Stimulated activated naive B cell treated with anti-CD40 and anti-IgM and Interleukin-4, amounts not matched to agents 10 μg/mL and 1 μg/mL and 100 μg/mL, for 72 hours (primary cell): ENCODE measurements around the gene SOX4.
"Not testable (repeated sequence)": the region's sequence is repeated elsewhere in the genome, so short reads cannot be mapped to it uniquely, and the experiment has no call there.

Experiments used
- ATAC-seq, 2 donors: fragments of 150-1000 bp; cut with Tn5 transposase; replicated peaks; 2 replicates each; pipeline ENCODE4 v1.10.0; 2021; ENCODE audit warnings: moderate library complexity in 1 of 2
- DNase-seq: peaks from one replicate; pipeline ENCODE4 v3.0.0; 2021
- H3K27ac Mint-ChIP-seq: one replicate; pipeline ENCODE4 v1.8.0; 2022; ENCODE audit warnings: mild to moderate bottlenecking, mixed read lengths
- H3K27me3 Mint-ChIP-seq, 2 donors: one replicate each; pipeline ENCODE4 v1.8.0; 2022; ENCODE audit warnings: mixed read lengths in 2 of 2
- H3K36me3 Mint-ChIP-seq, 2 donors: one replicate each; pipeline ENCODE4 v1.8.0; 2022; ENCODE audit warnings: mixed read lengths in 2 of 2, mild to moderate bottlenecking in 1 of 2
- H3K4me1 Mint-ChIP-seq, 2 donors: one replicate each; pipeline ENCODE4 v1.8.0; 2022; ENCODE audit warnings: mixed read lengths in 2 of 2, mild to moderate bottlenecking in 1 of 2
- H3K4me3 Mint-ChIP-seq, 2 donors: one replicate each; pipeline ENCODE4 v1.8.0; 2022; ENCODE audit warnings: mild to moderate bottlenecking in 2 of 2, mixed read lengths in 2 of 2, moderate library complexity in 1 of 2
- H3K9me3 Mint-ChIP-seq, 2 donors: one replicate each; pipeline ENCODE4 v1.8.0; 2022; ENCODE audit warnings: mixed read lengths in 2 of 2, mild to moderate bottlenecking in 1 of 2

The SOX4 gene

GRCh38 chr6:21593412-21593926 lies at the start of gene SOX4:
SOX4 (plus strand) TSS chr6:21593751; CDS start chr6:21594535, 784 bp downstream.
- peaks cover 11 to 26% of the 10 kb centered on the region in 2 donors for H3K4me1 Mint-ChIP-seq
- H3K9me3 Mint-ChIP-seq: no peaks in the 10 kb centered on the region
- peak; percentile 70 to 77 for ATAC-seq
- peak within 1 kb of the TSS; percentile 97 for H3K27ac Mint-ChIP-seq
- peak; percentile 73 for DNase-seq
- H3K4me3 Mint-ChIP-seq: no peak within 1 kb of the TSS
- H3K36me3 Mint-ChIP-seq: peaks cover 2 to 4% of the 10 kb centered on the region in 2 donors
- H3K27me3 Mint-ChIP-seq: peaks cover 11 to 13% of the 10 kb centered on the region in 2 donors

GRCh38 chr6:21552286-21552685 lies 41.3 kb upstream of the SOX4 start:
- not testable (repeated sequence) for H3K36me3 Mint-ChIP-seq, H3K4me3 Mint-ChIP-seq, H3K4me1 Mint-ChIP-seq, DNase-seq, H3K27me3 Mint-ChIP-seq, ATAC-seq, H3K27ac Mint-ChIP-seq
- peaks cover 8 to 12% of the 10 kb centered on the region in 2 donors for H3K9me3 Mint-ChIP-seq

- Mint-ChIP-seq H3K36me3 (no peaks in the 10 kb centered on the region), H3K27ac (no peak overlapping the region), H3K27me3 (peaks cover 4 to 5% of the 10 kb centered on the region in 2 donors), H3K9me3 (peaks cover 0 to 6% of the 10 kb centered on the region in 2 donors), H3K4me3 (no peak overlapping the region), H3K4me1 (no peaks in the 10 kb centered on the region)
- DNase-seq (no peak), ATAC-seq (no peak)
Observed at GRCh38 chr6:21554286-21554685, 39.3 kb upstream of the SOX4 start.

GRCh38 chr6:21555197-21555596 lies 38.4 kb upstream of the SOX4 start:
- Mint-ChIP-seq H3K4me1 (no peaks in the 10 kb centered on the region), H3K4me3 (no peak overlapping the region), H3K9me3 (peaks cover 0 to 4% of the 10 kb centered on the region in 2 donors), H3K36me3 (no peaks in the 10 kb centered on the region), H3K27me3 (peaks cover 4 to 5% of the 10 kb centered on the region in 2 donors), H3K27ac (no peak overlapping the region)
- DNase-seq: no peak
- no peak for ATAC-seq

- Mint-ChIP-seq H3K9me3 (peaks cover 0 to 2% of the 10 kb centered on the region in 2 donors), H3K36me3 (no peaks in the 10 kb centered on the region), H3K4me1 (no peaks in the 10 kb centered on the region), H3K27me3 (peaks cover 4 to 5% of the 10 kb centered on the region in 2 donors), H3K27ac (no peak overlapping the region), H3K4me3 (no peak overlapping the region)
- DNase-seq (no peak), ATAC-seq (no peak)
Observed at GRCh38 chr6:21556511-21556910, 37.0 kb upstream of the SOX4 start.

GRCh38 chr6:21556968-21557721 lies 36.4 kb upstream of the SOX4 start:
- peaks cover 0 to under 1% of the 10 kb centered on the region in 2 donors for H3K9me3 Mint-ChIP-seq
- H3K36me3 Mint-ChIP-seq: no peaks in the 10 kb centered on the region
- peaks cover 4 to 5% of the 10 kb centered on the region in 2 donors for H3K27me3 Mint-ChIP-seq
- no peak overlapping the region for H3K27ac Mint-ChIP-seq
- H3K4me3 Mint-ChIP-seq: no peak overlapping the region
- no peaks in the 10 kb centered on the region for H3K4me1 Mint-ChIP-seq
- ATAC-seq: no peak
- no peak for DNase-seq

GRCh38 chr6:21559238-21559637 lies 34.3 kb upstream of the SOX4 start:
- H3K27ac Mint-ChIP-seq: no peak overlapping the region
- ATAC-seq: no peak

GRCh38 chr6:21560249-21560648 lies 33.3 kb upstream of the SOX4 start:
- H3K27me3 Mint-ChIP-seq: no peaks in the 10 kb centered on the region
- no peaks in the 10 kb centered on the region for H3K4me1 Mint-ChIP-seq
- H3K9me3 Mint-ChIP-seq: no peaks in the 10 kb centered on the region
- DNase-seq (no peak), ATAC-seq (no peak)
- H3K4me3 Mint-ChIP-seq: no peak overlapping the region
- H3K27ac Mint-ChIP-seq: no peak overlapping the region
- H3K36me3 Mint-ChIP-seq: no peaks in the 10 kb centered on the region

More at GRCh38 chr6:21559238-21559637, 34.3 kb upstream of the SOX4 start:
- no peak overlapping the region for H3K4me3 Mint-ChIP-seq
- H3K9me3 Mint-ChIP-seq: no peaks in the 10 kb centered on the region
- no peak for DNase-seq
- H3K27me3 Mint-ChIP-seq: peaks cover 2% of the 10 kb centered on the region in 2 donors
- H3K4me1 Mint-ChIP-seq: no peaks in the 10 kb centered on the region
- no peaks in the 10 kb centered on the region for H3K36me3 Mint-ChIP-seq

GRCh38 chr6:21565431-21565830 lies 28.1 kb upstream of the SOX4 start:
- DNase-seq (no peak), ATAC-seq (no peak)
- H3K4me3 Mint-ChIP-seq: no peak overlapping the region
- peaks cover 4 to 6% of the 10 kb centered on the region in 2 donors for H3K27me3 Mint-ChIP-seq
- no peaks in the 10 kb centered on the region for H3K36me3 Mint-ChIP-seq
- peaks cover 0 to 3% of the 10 kb centered on the region in 2 donors for H3K9me3 Mint-ChIP-seq
- no peaks in the 10 kb centered on the region for H3K4me1 Mint-ChIP-seq
- no peak overlapping the region for H3K27ac Mint-ChIP-seq

- DNase-seq: no peak
- Mint-ChIP-seq H3K27me3 (no peaks in the 10 kb centered on the region), H3K27ac (no peak overlapping the region), H3K36me3 (peaks cover 0 to 3% of the 10 kb centered on the region in 2 donors), H3K9me3 (peaks cover 0 to 10% of the 10 kb centered on the region in 2 donors), H3K4me3 (no peak overlapping the region), H3K4me1 (no peaks in the 10 kb centered on the region)
- no peak for ATAC-seq
Observed at GRCh38 chr6:21578523-21578922, 15.0 kb upstream of the SOX4 start.

GRCh38 chr6:21582651-21583050 lies 10.9 kb upstream of the SOX4 start:
- Mint-ChIP-seq H3K27ac (no peak overlapping the region), H3K4me1 (peaks cover 2 to 11% of the 10 kb centered on the region in 2 donors), H3K4me3 (no peak overlapping the region), H3K27me3 (peaks cover 4 to 10% of the 10 kb centered on the region in 2 donors), H3K9me3 (peaks cover 0 to 10% of the 10 kb centered on the region in 2 donors), H3K36me3 (peaks cover 0 to 3% of the 10 kb centered on the region in 2 donors)
- ATAC-seq (no peak), DNase-seq (no peak)

GRCh38 chr6:21586300-21586699 lies 7.3 kb upstream of the SOX4 start:
- Mint-ChIP-seq H3K4me1 (peaks cover 10 to 20% of the 10 kb centered on the region in 2 donors), H3K9me3 (peaks cover 0 to 7% of the 10 kb centered on the region in 2 donors), H3K4me3 (peak overlapping the region in 1 of 2 donors; percentile 92), H3K27me3 (peaks cover 4 to 10% of the 10 kb centered on the region in 2 donors), H3K27ac (no peak overlapping the region), H3K36me3 (peaks cover 0 to 3% of the 10 kb centered on the region in 2 donors)
- ATAC-seq (no peak), DNase-seq (no peak)

- Mint-ChIP-seq H3K4me1 (peaks cover 10 to 20% of the 10 kb centered on the region in 2 donors), H3K36me3 (peaks cover 0 to 3% of the 10 kb centered on the region in 2 donors), H3K27me3 (peaks cover 4 to 10% of the 10 kb centered on the region in 2 donors), H3K4me3 (peak overlapping the region; percentile 86 to 92), H3K27ac (peak overlapping the region; percentile 76), H3K9me3 (peaks cover 0 to 7% of the 10 kb centered on the region in 2 donors)
- peak; percentile 6 to 15 for ATAC-seq
- peak; percentile 5 for DNase-seq
Observed at GRCh38 chr6:21586740-21587178, 6.8 kb upstream of the SOX4 start.

- Mint-ChIP-seq H3K4me3 (peak overlapping the region; percentile 86 to 92), H3K4me1 (peaks cover 10 to 20% of the 10 kb centered on the region in 2 donors), H3K27ac (peak overlapping the region; percentile 95), H3K36me3 (peaks cover 0 to 3% of the 10 kb centered on the region in 2 donors), H3K27me3 (peaks cover 4 to 10% of the 10 kb centered on the region in 2 donors), H3K9me3 (peaks cover 0 to 3% of the 10 kb centered on the region in 2 donors)
- ATAC-seq (peak; percentile 47 to 52), DNase-seq (peak; percentile 58)
Observed at GRCh38 chr6:21587179-21587960, 6.2 kb upstream of the SOX4 start.
